Kidney (tissue), 14 donors: ENCODE data around the gene VPS16. TPM values are rescaled to one million over a fixed set of nuclear protein-coding genes. Genes with fewer than 3 reads are reported as not detected.

Source experiments
- DNase-seq, 5 donors: peaks; one replicate each; pipeline ENCODE4 v3.0.0-alpha.2; 2013 to 2020
- FAIRE-seq: peaks from 2 replicates; lab custom pipeline; 2012; peaks lifted over from hg19 to GRCh38; lab: Jason Lieb, UNC
- H3K27ac ChIP-seq, 2 donors: one replicate each; pipeline ENCODE4 v1.7.0; 2013; ENCODE audit warnings: low read depth in 2 of 2, low read length in 2 of 2, inconsistent platforms in 1 of 2
- H3K27me3 ChIP-seq: one replicate; pipeline ENCODE4 v1.7.1; 2013; ENCODE audit warnings: low read length, inconsistent platforms; ENCODE audit not compliant: control insufficient read depth, insufficient read depth
- H3K36me3 ChIP-seq, 3 donors: one replicate each; pipeline versions ENCODE4 v1.7.0 to v1.7.1; 2013; ENCODE audit warnings: low read length in 3 of 3, control low read depth in 1 of 3, inconsistent platforms in 1 of 3; ENCODE audit not compliant: insufficient read depth in 3 of 3, control insufficient read depth in 2 of 3
- H3K4me1 ChIP-seq, 3 donors: one replicate each; pipeline versions ENCODE4 v1.7.0 to v1.7.1; 2013; ENCODE audit warnings: low read length in 3 of 3, inconsistent platforms in 1 of 3, low read depth in 1 of 3; ENCODE audit not compliant: control insufficient read depth in 2 of 3, insufficient read depth in 2 of 3
- H3K4me3 ChIP-seq, 3 donors: one replicate each; pipeline versions ENCODE4 v1.7.0 to v1.8.1; 2013; ENCODE audit warnings: low read length in 3 of 3, control low read depth in 1 of 3, inconsistent platforms in 1 of 3
- H3K9ac ChIP-seq, 3 donors: one replicate each; pipeline versions ENCODE4 v1.7.0 to v1.7.1; 2013; ENCODE audit warnings: low read length in 3 of 3, control low read depth in 1 of 3, inconsistent platforms in 1 of 3
- H3K9me3 ChIP-seq, 3 donors: one replicate each; pipeline versions ENCODE4 v1.7.0 to v1.7.1; 2013; ENCODE audit warnings: low read length in 3 of 3, control low read depth in 1 of 3, inconsistent platforms in 1 of 3; ENCODE audit not compliant: control insufficient read depth in 2 of 3, insufficient read depth in 1 of 3
- CTCF ChIP-seq: IDR thresholded peaks from 3 replicates; pipeline ENCODE4 v1.5.1; 2012; ENCODE audit warnings: mild to moderate bottlenecking, moderate library complexity, borderline replicate concordance; ENCODE audit not compliant: insufficient read depth; ENCODE audit errors: extremely low read depth
- intact Hi-C: fragments of 100-400 bp; cut with DNase I; formaldehyde crosslinking; loops from one replicate; pipeline ENCODE4 v1.11.1; 2022
- polyA plus RNA-seq: library from polyadenylated mRNA; stranded (reverse); fragments of 350-450 nt; fragmentation: Illumina TruSeq; extraction: RNeasy Lipid Tissue Mini Kit (QIAGEN cat#74804); gene quantifications from one replicate; pipeline ENCODE4 v1.2.3, GENCODE V29; 2014; ENCODE audit warnings: low read depth, low replicate concordance; ENCODE audit not compliant: insufficient read depth
- total RNA-seq: library from RNA; stranded (reverse); fragmentation: NEBNext Ultra II Directional; extraction: Animal tissue kit (Norgen Biotek cat#: 25700); gene quantifications from one replicate; pipeline ENCODE4 v1.2.1, GENCODE V29; 2021
- donor health status: control.
- donor health status: control.
- donor health status: control.
- donor health status: control.
- donor health status: control.
- donor health status: DM: yes; HTN: yes; CAD: no.
- donor health status: Normal renal cell carcinoma (clear cell type).

The VPS16 gene
- total and polyA plus RNA-seq, 2 donors from 2014 or later = 38.6 to 38.8 TPM

DNA sequence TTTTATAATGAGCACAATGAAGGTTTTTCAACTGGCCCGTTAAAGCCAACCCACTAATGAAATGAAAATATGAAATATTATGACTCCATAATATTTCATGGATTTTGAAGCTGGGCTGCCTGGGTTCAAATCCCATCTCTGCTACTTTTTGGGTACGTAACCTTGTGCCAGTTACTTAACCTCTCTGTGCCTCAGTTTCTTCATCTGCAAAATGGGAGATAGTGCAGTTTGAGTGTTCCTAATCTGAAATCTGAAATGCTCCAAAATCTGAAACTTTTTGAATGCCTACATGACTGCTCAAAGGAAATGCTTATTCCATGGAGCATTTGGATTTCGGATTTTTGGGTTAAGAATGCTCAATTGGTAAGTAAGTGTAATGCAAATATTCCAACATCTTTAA lies 62.3 kb downstream of the VPS16 start:
- no peak for DNase-seq
- TF ChIP-seq CTCF = no peak
- Histone ChIP-seq H3K9ac (no peak overlapping the region), H3K36me3 (no peaks in the 10 kb centered on the region), H3K4me3 (no peak overlapping the region), H3K27ac (no peak overlapping the region), H3K9me3 (no peaks in the 10 kb centered on the region), H3K4me1 (no peaks in the 10 kb centered on the region), H3K27me3 (no peaks in the 10 kb centered on the region)
- FAIRE-seq = no peak
- intact Hi-C loops = no loop called here

GRCh38 chr20:2903686-2904085 lies 63.1 kb downstream of the VPS16 start:
- no peaks in the 10 kb centered on the region for H3K36me3 ChIP-seq
- intact Hi-C loops = no loop called here
- DNase-seq (no peak), FAIRE-seq (no peak)
- no peaks in the 10 kb centered on the region for H3K27me3 ChIP-seq
- no peak overlapping the region for H3K27ac ChIP-seq
- TF ChIP-seq CTCF = no peak
- H3K4me1 ChIP-seq = no peaks in the 10 kb centered on the region
- no peak overlapping the region for H3K4me3 ChIP-seq
- H3K9me3 ChIP-seq = no peaks in the 10 kb centered on the region
- no peak overlapping the region for H3K9ac ChIP-seq

DNA sequence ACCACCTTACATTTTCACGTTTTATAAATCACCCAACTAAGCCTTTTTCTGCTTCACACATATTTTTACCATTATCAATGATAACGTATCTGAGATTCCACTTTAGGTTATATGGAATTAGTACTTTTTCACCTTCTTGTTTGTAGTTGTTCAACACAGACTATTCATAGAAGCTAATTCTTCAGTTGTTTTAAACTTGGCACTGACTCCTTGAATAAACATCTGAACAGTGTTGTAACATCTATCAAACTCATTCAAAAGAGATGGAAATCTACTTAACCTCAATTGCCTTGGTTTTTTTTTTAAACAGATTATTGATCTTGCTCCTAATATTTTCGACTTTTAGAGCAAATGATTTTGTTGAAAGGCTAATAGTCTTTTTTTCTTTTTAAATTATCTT lies 67.0 kb downstream of the VPS16 start:
- no peaks in the 10 kb centered on the region for H3K36me3 ChIP-seq
- no peaks in the 10 kb centered on the region for H3K27me3 ChIP-seq
- DNase-seq (no peak), FAIRE-seq (peak; percentile 17)
- H3K4me1 ChIP-seq = no peaks in the 10 kb centered on the region
- H3K9ac ChIP-seq = no peak overlapping the region
- H3K9me3 ChIP-seq = no peaks in the 10 kb centered on the region
- intact Hi-C loops = no loop called here
- TF ChIP-seq CTCF = no peak
- no peak overlapping the region for H3K27ac ChIP-seq
- H3K4me3 ChIP-seq = no peak overlapping the region

DNA sequence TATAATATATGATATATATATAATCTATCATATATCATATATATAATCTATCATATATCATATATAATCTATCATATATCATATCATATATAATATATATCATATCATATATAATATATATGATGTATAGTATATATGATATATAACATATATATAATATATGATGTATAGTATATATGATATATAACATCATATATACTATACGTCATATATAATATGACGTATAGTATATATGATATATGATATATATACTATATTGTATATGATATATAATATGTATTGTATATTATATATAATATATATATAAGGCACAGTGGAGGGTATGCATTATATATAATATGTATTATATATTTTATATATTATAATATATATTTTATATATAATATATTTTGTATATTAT lies 69.4 kb downstream of the VPS16 start:
- FAIRE-seq (no peak), DNase-seq (no peak)

More for the DNA sequence above, 69.4 kb downstream of the VPS16 start:
- intact Hi-C loops = no loop called here
- Histone ChIP-seq H3K27me3 (no peaks in the 10 kb centered on the region), H3K9me3 (no peaks in the 10 kb centered on the region), H3K36me3 (no peaks in the 10 kb centered on the region), H3K4me3 (no peak overlapping the region), H3K9ac (no peak overlapping the region), H3K4me1 (no peaks in the 10 kb centered on the region), H3K27ac (no peak overlapping the region)
- no peak for TF ChIP-seq CTCF
